Measurements from ENCODE around the gene IFT80. TPM values are rescaled to one million over a fixed set of nuclear protein-coding genes. Genes with fewer than 3 reads are reported as not detected.

Gene IFT80
- total RNA-seq, 1 experiment from 2014 or later, result 26.3 TPM

DNA sequence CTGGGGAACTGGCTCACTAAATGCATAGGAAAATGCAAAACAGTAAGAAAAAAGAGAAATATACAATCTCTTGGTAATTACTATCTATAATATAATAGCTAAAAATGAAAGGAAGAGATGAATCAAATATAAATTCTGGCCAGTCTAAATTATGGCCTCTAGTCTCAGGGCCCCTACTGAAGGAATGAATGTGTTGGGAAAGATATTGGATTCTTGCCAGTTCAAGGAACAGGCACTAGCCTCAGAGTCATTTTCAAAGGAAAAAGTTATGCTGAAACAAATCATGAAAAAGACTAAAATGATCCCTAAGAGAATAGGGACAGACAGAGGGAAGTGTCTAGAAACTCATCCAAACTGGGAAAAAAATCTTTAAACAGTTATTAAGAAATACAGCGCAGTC lies 111.4 kb downstream of the IFT80 start:
- TF ChIP-seq SRF (IDR thresholded peaks at IDR 0.05; ENCODE audit: low read depth), result no peak
- TF ChIP-seq POLR2AphosphoS5 (IDR thresholded peaks at IDR 0.05; ENCODE audit: low read depth, low read length), result no peak
- TF ChIP-seq SP1 (IDR thresholded peaks at IDR 0.05; ENCODE audit: low read depth), result no peak
- TF ChIP-seq CEBPB (IDR thresholded peaks at IDR 0.05; ENCODE audit: low read depth), result no peak
- TF ChIP-seq CBX3 (IDR thresholded peaks at IDR 0.05; ENCODE audit: low read depth), result no peak
- TF ChIP-seq, protein P1, sequence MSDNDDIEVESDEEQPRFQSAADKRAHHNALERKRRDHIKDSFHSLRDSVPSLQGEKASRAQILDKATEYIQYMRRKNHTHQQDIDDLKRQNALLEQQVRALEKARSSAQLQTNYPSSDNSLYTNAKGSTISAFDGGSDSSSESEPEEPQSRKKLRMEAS (IDR thresholded peaks at IDR 0.05), result no peak
- no peak for TF ChIP-seq FOSL1 (IDR thresholded peaks at IDR 0.05; ENCODE audit: low read depth)
- TF ChIP-seq EZH2 (IDR thresholded peaks at IDR 0.05), result no peak
- TF ChIP-seq, protein P2, sequence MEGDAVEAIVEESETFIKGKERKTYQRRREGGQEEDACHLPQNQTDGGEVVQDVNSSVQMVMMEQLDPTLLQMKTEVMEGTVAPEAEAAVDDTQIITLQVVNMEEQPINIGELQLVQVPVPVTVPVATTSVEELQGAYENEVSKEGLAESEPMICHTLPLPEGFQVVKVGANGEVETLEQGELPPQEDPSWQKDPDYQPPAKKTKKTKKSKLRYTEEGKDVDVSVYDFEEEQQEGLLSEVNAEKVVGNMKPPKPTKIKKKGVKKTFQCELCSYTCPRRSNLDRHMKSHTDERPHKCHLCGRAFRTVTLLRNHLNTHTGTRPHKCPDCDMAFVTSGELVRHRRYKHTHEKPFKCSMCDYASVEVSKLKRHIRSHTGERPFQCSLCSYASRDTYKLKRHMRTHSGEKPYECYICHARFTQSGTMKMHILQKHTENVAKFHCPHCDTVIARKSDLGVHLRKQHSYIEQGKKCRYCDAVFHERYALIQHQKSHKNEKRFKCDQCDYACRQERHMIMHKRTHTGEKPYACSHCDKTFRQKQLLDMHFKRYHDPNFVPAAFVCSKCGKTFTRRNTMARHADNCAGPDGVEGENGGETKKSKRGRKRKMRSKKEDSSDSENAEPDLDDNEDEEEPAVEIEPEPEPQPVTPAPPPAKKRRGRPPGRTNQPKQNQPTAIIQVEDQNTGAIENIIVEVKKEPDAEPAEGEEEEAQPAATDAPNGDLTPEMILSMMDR (IDR thresholded peaks at IDR 0.05 in 2 of 3, conservative IDR thresholded peaks at IDR 0.05 in 1 of 3; ENCODE audit: borderline replicate concordance in 1 of 3, insufficient read depth in 1 of 3, low read depth in 2 of 3, low read length in 2 of 3), result no peak
- TF ChIP-seq EGR1 (IDR thresholded peaks at IDR 0.05; ENCODE audit: low read depth), result no peak
- no peak for TF ChIP-seq ZNF274 (IDR thresholded peaks at IDR 0.05; ENCODE audit: low read depth, low read length)
- TF ChIP-seq TCF7L2 (IDR thresholded peaks at IDR 0.05; ENCODE audit: borderline replicate concordance, extremely low read depth, insufficient read depth, insufficient read length), result no peak
- ChIA-PET RAD21 (ENCODE audit: low non-redundant PET in 1 of 2, low total read pairs in 2 of 2, uncharacterized antibody in 2 of 2, unreplicated experiment in 2 of 2) (no interaction called here), POLR2A (no interaction called here), CTCF (no interaction called here)
- Histone ChIP-seq H2AFZ (ENCODE audit: low read depth, low read length, poor library complexity, severe bottlenecking) (no peak overlapping the region), H3K79me2 (ENCODE audit: insufficient read depth, low read length) (no peaks in the 10 kb centered on the region), H3K27me3 (ENCODE audit: insufficient read depth, low read length) (no peaks in the 10 kb centered on the region), H3K27ac (ENCODE audit: low read depth, low read length) (no peak overlapping the region), H3K9me2 (ENCODE audit: insufficient read depth) (no peaks in the 10 kb centered on the region), H4K20me1 (ENCODE audit: insufficient read depth) (no peaks in the 10 kb centered on the region), H3K4me1 (ENCODE audit: control insufficient read depth in 1 of 2, insufficient read depth in 2 of 2, low read length in 2 of 2) (no peaks in the 10 kb centered on the region), H3K36me3 (ENCODE audit: control insufficient read depth in 1 of 2, insufficient read depth in 2 of 2, low read length in 2 of 2) (no peaks in the 10 kb centered on the region), H3K4me3 (replicated peaks in 1 of 2; ENCODE audit: low read depth in 1 of 2, low read length in 2 of 2) (no peak overlapping the region), H3K9ac (ENCODE audit: low read length) (no peak overlapping the region), H3K9me3 (ENCODE audit: control insufficient read depth in 1 of 2, insufficient read depth in 1 of 2, low read depth in 1 of 2, low read length in 2 of 2) (no peaks in the 10 kb centered on the region), H3K4me2 (ENCODE audit: low read length) (no peak overlapping the region)
- intact Hi-C loops (cut with micrococcal nuclease), result no loop called here
- BruUV-seq (replicated peaks), result no TSS peak
- ATAC-seq, result no peak
- DNase-seq (ENCODE audit: low read depth, low spot score), result no peak

Measured in HCT116 (cell line).